Trophoblast cell (in vitro differentiated cells and primary cell): Measurements from ENCODE around the gene ZNF407.

ENCODE experiments used
- DNase-seq, 2 donors: peaks; one replicate each; pipeline ENCODE4 v3.0.0-alpha.2; 2016
- H2AFZ ChIP-seq: 2 replicates; pipeline ENCODE4 v1.6.1; 2013; ENCODE audit warnings: low read length, moderate library complexity, mild to moderate bottlenecking; ENCODE audit not compliant: insufficient read depth, poor library complexity
- H2AK5ac ChIP-seq: 2 replicates; pipeline ENCODE4 v1.6.1; 2013; ENCODE audit warnings: mild to moderate bottlenecking, low read length
- H2BK120ac ChIP-seq: 2 replicates; pipeline ENCODE4 v1.6.1; 2013; ENCODE audit warnings: low read length, mild to moderate bottlenecking, moderate library complexity; ENCODE audit not compliant: insufficient read depth, poor library complexity
- H2BK12ac ChIP-seq: 2 replicates; pipeline ENCODE4 v1.6.1; 2013; ENCODE audit warnings: mild to moderate bottlenecking, low read length, moderate library complexity
- H2BK5ac ChIP-seq: 2 replicates; pipeline ENCODE4 v1.6.1; 2013; ENCODE audit warnings: low read length, low read depth, moderate library complexity, mild to moderate bottlenecking; ENCODE audit not compliant: poor library complexity
- H3K14ac ChIP-seq: 2 replicates; pipeline ENCODE4 v1.6.1; 2013; ENCODE audit warnings: mild to moderate bottlenecking, low read length
- H3K18ac ChIP-seq: 2 replicates; pipeline ENCODE4 v1.6.1; 2013; ENCODE audit warnings: mild to moderate bottlenecking, low read length
- H3K23ac ChIP-seq: 2 replicates; pipeline ENCODE4 v1.6.1; 2013; ENCODE audit warnings: low read length
- H3K27ac ChIP-seq: 2 replicates; pipeline ENCODE4 v1.5.1; 2013; ENCODE audit warnings: low read depth, mild to moderate bottlenecking, inconsistent platforms, low read length, moderate library complexity
- H3K27me3 ChIP-seq: 2 replicates; pipeline ENCODE4 v1.6.1; 2013; ENCODE audit warnings: inconsistent platforms, mild to moderate bottlenecking, low read length, moderate library complexity; ENCODE audit not compliant: insufficient read depth
- H3K36me3 ChIP-seq, 2 experiments: 1 replicate in 1 of 2; 2 replicates in 1 of 2; pipeline ENCODE4 v1.6.1; 2013; ENCODE audit warnings: low read length in 2 of 2, mild to moderate bottlenecking in 2 of 2, moderate library complexity in 1 of 2; ENCODE audit not compliant: insufficient read depth in 2 of 2, control insufficient read depth in 1 of 2
- H3K4ac ChIP-seq: 2 replicates; pipeline ENCODE4 v1.6.1; 2013; ENCODE audit warnings: low read depth, mild to moderate bottlenecking, low read length, moderate library complexity
- H3K4me1 ChIP-seq, 2 experiments: 1 replicate in 1 of 2; 2 replicates in 1 of 2; pipeline ENCODE4 v1.6.1; 2013; ENCODE audit warnings: low read length in 2 of 2, mild to moderate bottlenecking in 2 of 2, moderate library complexity in 1 of 2; ENCODE audit not compliant: insufficient read depth in 2 of 2, control insufficient read depth in 1 of 2
- H3K4me2 ChIP-seq: 2 replicates; pipeline ENCODE4 v1.6.1; 2013; ENCODE audit warnings: inconsistent platforms, mild to moderate bottlenecking, low read length, moderate library complexity
- H3K4me3 ChIP-seq: 2 replicates; pipeline ENCODE4 v1.5.1; 2013; ENCODE audit warnings: mild to moderate bottlenecking, low read depth, low read length, inconsistent platforms
- H3K79me1 ChIP-seq: one replicate; pipeline ENCODE4 v1.6.1; 2013; ENCODE audit warnings: low read length
- H3K79me2 ChIP-seq: 2 replicates; pipeline ENCODE4 v1.6.1; 2013; ENCODE audit warnings: low read length, mild to moderate bottlenecking; ENCODE audit not compliant: control insufficient read depth, insufficient read depth, poor library complexity
- H3K9ac ChIP-seq: 2 replicates; pipeline ENCODE4 v1.6.1; 2013; ENCODE audit warnings: mild to moderate bottlenecking, low read length
- H3K9me3 ChIP-seq: 2 replicates; pipeline ENCODE4 v1.6.1; 2013; ENCODE audit warnings: low read depth, mild to moderate bottlenecking, control low read depth, inconsistent platforms, low read length; ENCODE audit not compliant: insufficient read depth
- H4K12ac ChIP-seq: 2 replicates; pipeline ENCODE4 v1.6.1; 2013; ENCODE audit warnings: low read depth, mild to moderate bottlenecking, low read length, moderate library complexity
- H4K8ac ChIP-seq: 2 replicates; pipeline ENCODE4 v1.6.1; 2013; ENCODE audit warnings: low read depth, mild to moderate bottlenecking, low read length, moderate library complexity
- H4K91ac ChIP-seq: one replicate; pipeline ENCODE4 v1.6.1; 2013; ENCODE audit warnings: low read depth, mild to moderate bottlenecking, low read length, moderate library complexity
- WGBS: extraction: QIAGEN DNeasy Blood & Tissue Kit; methylation state at CpG from one replicate; pipeline ENCODE4 v1.1.7; 2013; ENCODE audit warnings: missing lambda C conversion rate; ENCODE audit not compliant: insufficient read length, insufficient coverage; ENCODE audit errors: extremely low coverage; 5-methylcytosine and 5-hydroxymethylcytosine counted together

Gene ZNF407

GRCh38 chr18:74775239-74775638 lies 177.6 kb downstream of the ZNF407 start:
- Histone ChIP-seq H3K14ac (no peak overlapping the region), H2BK120ac (no peak overlapping the region), H4K91ac (no peak overlapping the region), H3K23ac (no peak overlapping the region), H3K79me2 (no peaks in the 10 kb centered on the region), H3K9ac (no peak overlapping the region), H3K79me1 (no peaks in the 10 kb centered on the region), H3K4ac (no peak overlapping the region), H2BK5ac (no peak overlapping the region), H3K18ac (no peak overlapping the region), H3K27ac (no peak overlapping the region), H2AK5ac (no peak overlapping the region), H3K36me3 (no peaks in the 10 kb centered on the region), H3K4me3 (no peak overlapping the region), H2BK12ac (no peak overlapping the region), H4K8ac (no peak overlapping the region), H3K4me1 (no peaks in the 10 kb centered on the region), H2AFZ (no peak overlapping the region), H3K4me2 (no peak overlapping the region), H3K27me3 (no peaks in the 10 kb centered on the region), H3K9me3 (no peaks in the 10 kb centered on the region), H4K12ac (no peak overlapping the region)
- no peak for DNase-seq
- WGBS = no CpG with 5 or more reads among the region's 3 CpGs

- Histone ChIP-seq H3K9ac (no peak overlapping the region), H3K27me3 (no peaks in the 10 kb centered on the region), H2BK12ac (no peak overlapping the region), H4K12ac (no peak overlapping the region), H3K4me2 (no peak overlapping the region), H2AFZ (no peak overlapping the region), H2BK5ac (no peak overlapping the region), H3K4me3 (no peak overlapping the region), H3K79me1 (no peaks in the 10 kb centered on the region), H3K18ac (no peak overlapping the region), H4K8ac (no peak overlapping the region), H3K4me1 (no peaks in the 10 kb centered on the region), H2BK120ac (no peak overlapping the region), H3K4ac (no peak overlapping the region), H3K14ac (no peak overlapping the region), H3K36me3 (no peaks in the 10 kb centered on the region), H2AK5ac (no peak overlapping the region), H3K79me2 (no peaks in the 10 kb centered on the region), H3K27ac (no peak overlapping the region), H3K23ac (no peak overlapping the region), H4K91ac (no peak overlapping the region), H3K9me3 (no peaks in the 10 kb centered on the region)
- no CpG with 5 or more reads among the region's 6 CpGs for WGBS
- DNase-seq = no peak
Measured at GRCh38 chr18:74778191-74778847, 180.6 kb downstream of the ZNF407 start.

- H3K18ac ChIP-seq = no peak overlapping the region
- H4K12ac ChIP-seq = no peak overlapping the region
- peaks cover 4% of the 10 kb centered on the region for H3K79me1 ChIP-seq
- H3K36me3 ChIP-seq = peaks cover 0 to 2% of the 10 kb centered on the region in 2 experiments
- DNase-seq = no peak
- no CpG with 5 or more reads among the region's 6 CpGs for WGBS
- no peak overlapping the region for H2AFZ ChIP-seq
- no peaks in the 10 kb centered on the region for H3K79me2 ChIP-seq
- no peak overlapping the region for H3K4me2 ChIP-seq
- no peak overlapping the region for H3K23ac ChIP-seq
- H3K4me1 ChIP-seq = peaks cover 6% of the 10 kb centered on the region in 2 experiments
- no peaks in the 10 kb centered on the region for H3K9me3 ChIP-seq
- H3K4ac ChIP-seq = no peak overlapping the region
- H2BK120ac ChIP-seq = no peak overlapping the region
- H2BK12ac ChIP-seq = no peak overlapping the region
- H3K27ac ChIP-seq = no peak overlapping the region
- no peak overlapping the region for H2BK5ac ChIP-seq
- no peak overlapping the region for H3K9ac ChIP-seq
- no peak overlapping the region for H3K14ac ChIP-seq
- H4K91ac ChIP-seq = no peak overlapping the region
- no peak overlapping the region for H2AK5ac ChIP-seq
- H3K4me3 ChIP-seq = no peak overlapping the region
- no peaks in the 10 kb centered on the region for H3K27me3 ChIP-seq
- no peak overlapping the region for H4K8ac ChIP-seq
Measured at GRCh38 chr18:74784752-74785151, 187.1 kb downstream of the ZNF407 start.

DNA sequence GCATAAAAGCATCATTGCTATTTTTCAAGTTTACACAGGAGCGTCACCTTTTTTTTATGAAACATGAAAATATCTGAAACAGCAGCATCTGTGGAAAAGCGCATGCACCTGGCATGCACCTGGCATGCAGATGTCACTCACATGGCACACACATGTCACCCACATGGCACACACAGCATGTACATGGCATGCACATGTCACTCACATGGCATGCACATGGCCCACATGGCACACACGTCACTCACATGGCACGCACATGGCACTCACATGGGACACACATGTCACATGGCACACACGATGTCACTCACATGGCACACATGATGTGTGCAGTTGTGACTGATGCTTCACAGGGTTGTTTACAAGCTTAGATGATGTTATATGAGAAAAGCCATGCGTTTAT lies 188.0 kb downstream of the ZNF407 start:
- no CpG with 5 or more reads among the region's 6 CpGs for WGBS
- Histone ChIP-seq H2BK120ac (no peak overlapping the region), H2BK12ac (no peak overlapping the region), H3K14ac (no peak overlapping the region), H3K27me3 (no peaks in the 10 kb centered on the region), H3K23ac (peak overlapping the region; percentile 6), H3K9ac (no peak overlapping the region), H3K4me3 (peak overlapping the region; percentile 33), H2AFZ (no peak overlapping the region), H3K9me3 (no peaks in the 10 kb centered on the region), H3K27ac (no peak overlapping the region), H3K79me2 (no peaks in the 10 kb centered on the region), H2BK5ac (no peak overlapping the region), H2AK5ac (no peak overlapping the region), H4K91ac (no peak overlapping the region), H4K8ac (no peak overlapping the region), H3K79me1 (peaks cover 4% of the 10 kb centered on the region), H3K4me1 (peaks cover 6% of the 10 kb centered on the region in 2 experiments), H3K4ac (no peak overlapping the region), H4K12ac (no peak overlapping the region), H3K4me2 (no peak overlapping the region), H3K18ac (no peak overlapping the region), H3K36me3 (peaks cover 0 to 2% of the 10 kb centered on the region in 2 experiments)
- DNase-seq = no peak
